SK-N-MC (cell line): ENCODE measurements around the gene SWAP70.
"Not testable (repeated sequence)": the region's sequence is repeated elsewhere in the genome, so short reads cannot be mapped to it uniquely, and the experiment has no call there.

ENCODE experiments used
- DNase-seq: peaks from one replicate; pipeline ENCODE4 v3.0.0-alpha.2; 2011; ENCODE audit warnings: low read depth, low spot score
- H3K27ac ChIP-seq: fragments of 200-600 bp; sonication (generic); 2 replicates; pipeline ENCODE4 v1.5.1; 2016; ENCODE audit warnings: mixed run types
- H3K36me3 ChIP-seq: fragments of 200-600 bp; sonication (generic); 2 replicates; pipeline ENCODE4 v1.6.1; 2017; ENCODE audit warnings: antibody characterized with exemption, low read length, mixed read lengths; ENCODE audit not compliant: insufficient read depth
- H3K4me3 ChIP-seq: fragments of 200-600 bp; sonication (generic); 2 replicates; pipeline ENCODE4 v1.5.1; 2016
- H3K9ac ChIP-seq: fragments of 200-600 bp; sonication (generic); 2 replicates; pipeline ENCODE4 v1.8.0; 2017; ENCODE audit warnings: mixed run types, mixed read lengths; ENCODE audit not compliant: insufficient read length
- H3K9me3 ChIP-seq: fragments of 200-600 bp; sonication (generic); 2 replicates; pipeline ENCODE4 v1.6.1; 2017; ENCODE audit warnings: low read depth, mild to moderate bottlenecking, antibody characterized with exemption, low read length, moderate library complexity, mixed read lengths
- EZH2 ChIP-seq: fragments of 200-600 bp; sonication (generic); IDR thresholded peaks from one replicate; pipeline ENCODE4 v1.6.1; 2017; ENCODE audit warnings: antibody characterized with exemption
- FOXP2 ChIP-seq: optimal IDR thresholded peaks from 2 replicates; pipeline ENCODE3; 2011; ENCODE audit warnings: mild to moderate bottlenecking, moderate library complexity; ENCODE audit not compliant: insufficient read depth; ENCODE audit errors: extremely low read length, control extremely low read depth
- POLR2AphosphoS5 ChIP-seq: IDR thresholded peaks from 2 replicates; pipeline ENCODE4 v1.6.1; 2012; ENCODE audit warnings: mild to moderate bottlenecking, low read depth, low read length, borderline replicate concordance

The SWAP70 gene

GRCh38 chr11:9740202-9740883 lies 76.5 kb downstream of the SWAP70 start:
- no peak overlapping the region for H3K9ac ChIP-seq
- no peak for DNase-seq
- TF ChIP-seq POLR2AphosphoS5 (no peak), FOXP2 (no peak), EZH2 (no peak)
- H3K4me3 ChIP-seq: no peak overlapping the region
- peaks cover 13% of the 10 kb centered on the region for H3K36me3 ChIP-seq
- H3K9me3 ChIP-seq: no peaks in the 10 kb centered on the region
- no peak overlapping the region for H3K27ac ChIP-seq

- H3K9ac ChIP-seq: no peak overlapping the region
- no peak for DNase-seq
- no peak overlapping the region for H3K27ac ChIP-seq
- H3K9me3 ChIP-seq: no peaks in the 10 kb centered on the region
- H3K36me3 ChIP-seq: peaks cover 9% of the 10 kb centered on the region
- no peak overlapping the region for H3K4me3 ChIP-seq
- no peak for TF ChIP-seq FOXP2
- no peak for TF ChIP-seq EZH2
These were observed 77.4 kb downstream of the SWAP70 start for GRCh38 chr11:9741260-9741659.

GRCh38 chr11:9743512-9743911 lies 79.6 kb downstream of the SWAP70 start:
- H3K27ac ChIP-seq, DNase-seq, H3K36me3 ChIP-seq, H3K9ac ChIP-seq, H3K9me3 ChIP-seq, H3K4me3 ChIP-seq: not testable (repeated sequence)

GRCh38 chr11:9745411-9746211 lies 81.7 kb downstream of the SWAP70 start:
- Histone ChIP-seq H3K36me3 (peaks cover 3% of the 10 kb centered on the region; the same call in 1 of the 2 replicates), H3K9me3 (no peaks in the 10 kb centered on the region), H3K27ac (no peak overlapping the region), H3K4me3 (no peak overlapping the region), H3K9ac (no peak overlapping the region)
- no peak for TF ChIP-seq POLR2AphosphoS5
- TF ChIP-seq FOXP2: no peak
- TF ChIP-seq EZH2: no peak
- DNase-seq: no peak

- no peak for DNase-seq
- Histone ChIP-seq H3K27ac (peak overlapping the region; percentile 86; the same call in 1 of the 2 replicates), H3K9ac (no peak overlapping the region), H3K9me3 (no peaks in the 10 kb centered on the region), H3K36me3 (no peaks in the 10 kb centered on the region; the same call in 1 of the 2 replicates), H3K4me3 (peak overlapping the region; percentile 57; the same call in 1 of the 2 replicates)
- no peak for TF ChIP-seq EZH2
- no peak for TF ChIP-seq FOXP2
- no peak for TF ChIP-seq POLR2AphosphoS5
These were observed 83.4 kb downstream of the SWAP70 start for GRCh38 chr11:9747229-9747628.

- no peak overlapping the region for H3K9ac ChIP-seq
These were observed 84.0 kb downstream of the SWAP70 start for GRCh38 chr11:9747828-9748227.

GRCh38 chr11:9748361-9748970 lies 84.6 kb downstream of the SWAP70 start:
- H3K9me3 ChIP-seq: no peaks in the 10 kb centered on the region
- peak overlapping the region; percentile 86 for H3K27ac ChIP-seq
- TF ChIP-seq EZH2 (no peak), FOXP2 (no peak), POLR2AphosphoS5 (no peak)
- no peak overlapping the region for H3K9ac ChIP-seq
- peak; percentile 42 for DNase-seq
- H3K4me3 ChIP-seq: peak overlapping the region; percentile 57
- no peaks in the 10 kb centered on the region; the same call in 1 of the 2 replicates for H3K36me3 ChIP-seq

More at GRCh38 chr11:9747828-9748227, 84.0 kb downstream of the SWAP70 start:
- DNase-seq: peak; percentile 75
- Histone ChIP-seq H3K36me3 (no peaks in the 10 kb centered on the region; the same call in 1 of the 2 replicates), H3K9me3 (no peaks in the 10 kb centered on the region), H3K4me3 (peak overlapping the region; percentile 57), H3K27ac (peak overlapping the region; percentile 86)
- TF ChIP-seq POLR2AphosphoS5 (peak; percentile 26; the same call in 1 of the 2 replicates), EZH2 (no peak)

GRCh38 chr11:9750551-9750950 lies 86.7 kb downstream of the SWAP70 start:
- no peak overlapping the region for H3K9ac ChIP-seq
- no peaks in the 10 kb centered on the region; the same call in 1 of the 2 replicates for H3K36me3 ChIP-seq
- TF ChIP-seq EZH2 (no peak), FOXP2 (no peak), POLR2AphosphoS5 (no peak)
- no peak overlapping the region for H3K27ac ChIP-seq
- DNase-seq: no peak
- H3K9me3 ChIP-seq: no peaks in the 10 kb centered on the region
- H3K4me3 ChIP-seq: no peak overlapping the region

- no peaks in the 10 kb centered on the region for H3K9me3 ChIP-seq
- no peaks in the 10 kb centered on the region; the same call in 1 of the 2 replicates for H3K36me3 ChIP-seq
- H3K9ac ChIP-seq: no peak overlapping the region
- no peak for DNase-seq
- TF ChIP-seq FOXP2: no peak
- TF ChIP-seq POLR2AphosphoS5: no peak
- no peak for TF ChIP-seq EZH2
- H3K4me3 ChIP-seq: no peak overlapping the region
- H3K27ac ChIP-seq: no peak overlapping the region
These were observed 88.2 kb downstream of the SWAP70 start for GRCh38 chr11:9752091-9752490.
